Psoas muscle (tissue), 8 donors: ENCODE results near the gene ZNF628. TPM values are rescaled to one million over a fixed set of nuclear protein-coding genes. Genes with fewer than 3 reads are reported as not detected.

ENCODE experiments used
- ATAC-seq, 4 donors: fragments of 200-7000 bp; cut with Tn5 transposase; one replicate each; pipeline ENCODE4 v1.9.1; 2020; ENCODE audit warnings: moderate library complexity in 3 of 4, mild to moderate bottlenecking in 2 of 4
- DNase-seq, 2 donors: peaks; one replicate each; pipeline ENCODE4 v3.0.0-alpha.2; 2020
- H3K27ac ChIP-seq: fragments of 200-600 bp; one replicate; pipeline ENCODE4 v1.8.0; 2022
- H3K27me3 ChIP-seq, 3 donors: fragments of 200-600 bp in 1 of 3; one replicate each; pipeline versions ENCODE4 v1.6.1 to v1.8.0; 2013 to 2022; ENCODE audit warnings: low read length in 2 of 3, mild to moderate bottlenecking in 2 of 3, moderate library complexity in 1 of 3; ENCODE audit not compliant: insufficient read depth in 3 of 3
- H3K36me3 ChIP-seq, 2 donors: fragments of 200-600 bp in 1 of 2; one replicate each; pipeline versions ENCODE4 v1.6.1 to v1.8.0; 2013 to 2022; ENCODE audit warnings: low read depth in 1 of 2, mild to moderate bottlenecking in 1 of 2, moderate library complexity in 1 of 2; ENCODE audit not compliant: insufficient read depth in 1 of 2
- H3K4me1 ChIP-seq: fragments of 200-600 bp; one replicate; pipeline ENCODE4 v1.8.0; 2022
- H3K4me3 ChIP-seq: fragments of 200-600 bp; one replicate; pipeline ENCODE4 v1.8.0; 2022; ENCODE audit warnings: mild to moderate bottlenecking
- H3K9me3 ChIP-seq: fragments of 200-600 bp; one replicate; pipeline ENCODE4 v1.8.0; 2022
- CTCF ChIP-seq: fragments of 200-600 bp; IDR thresholded peaks from one replicate; pipeline ENCODE4 v1.8.0; 2022; ENCODE audit warnings: antibody characterized with exemption
- WGBS, 3 donors: extraction: QIAGEN DNeasy Blood & Tissue Kit; methylation state at CpG; one replicate each; pipeline versions ENCODE4 v1.1.6 to v1.1.7; 2013; 5-methylcytosine and 5-hydroxymethylcytosine counted together
- intact Hi-C, 2 donors: fragments of 100-400 bp; cut with DNase I; formaldehyde crosslinking; loops; one replicate each; pipeline versions ENCODE4 v1.11.0 to v1.14.2; 2022
- polyA plus RNA-seq, 3 donors: library from polyadenylated mRNA; stranded (reverse); fragments of 200-250 nt; gene quantifications; one replicate each; pipeline ENCODE4 v1.2.3, GENCODE V29; 2013
- total RNA-seq, 4 donors: library from RNA; stranded (reverse); fragmentation: NEBNext Ultra II Directional in 2 of 4; extraction: Animal tissue kit (Norgen Biotek cat#: 25700) in 2 of 4; gene quantifications; one replicate each; pipeline versions ENCODE4 v1.2.1 to v1.2.4, GENCODE V29; 2021 to 2023
- donor health status: healthy with polysubstance abuse.
- donor health status: DM: no; HTN: no; CAD: no; lungs with moderate emphysema.
- donor health status: Bipolar disorder and iron deficiency.
- donor health status: healthy.
- donor health status: DM: yes; HTN: yes; CAD: no.
- donor health status: DM: no; HTN: no; CAD: no.
- donor health status: DM: no; HTN: no; CAD: no.
- donor health status: DM: yes; HTN: yes; CAD: no.

ZNF628 gene
- total and polyA plus RNA-seq, 7 donors = 5.9 to 14.3 (median 12.2) TPM

- H3K9me3 ChIP-seq = no peaks in the 10 kb centered on the region
- no peak overlapping the region for H3K4me3 ChIP-seq
- no peak overlapping the region for H3K27ac ChIP-seq
- WGBS, 3 donors = 76 to 83% (median 77%) methylated on average over 41 to 52 of the region's 52 CpGs
- H3K4me1 ChIP-seq = no peaks in the 10 kb centered on the region
- no peak for TF ChIP-seq CTCF
- ATAC-seq = no peak
- peaks cover 0 to 13% (median 5%) of the 10 kb centered on the region in 3 donors for H3K27me3 ChIP-seq
- DNase-seq = no peak
- intact Hi-C loops = no loop called here
- no peaks in the 10 kb centered on the region for H3K36me3 ChIP-seq
Observed at GRCh38 chr19:55490478-55491432, 14.3 kb downstream of the ZNF628 start.

DNA sequence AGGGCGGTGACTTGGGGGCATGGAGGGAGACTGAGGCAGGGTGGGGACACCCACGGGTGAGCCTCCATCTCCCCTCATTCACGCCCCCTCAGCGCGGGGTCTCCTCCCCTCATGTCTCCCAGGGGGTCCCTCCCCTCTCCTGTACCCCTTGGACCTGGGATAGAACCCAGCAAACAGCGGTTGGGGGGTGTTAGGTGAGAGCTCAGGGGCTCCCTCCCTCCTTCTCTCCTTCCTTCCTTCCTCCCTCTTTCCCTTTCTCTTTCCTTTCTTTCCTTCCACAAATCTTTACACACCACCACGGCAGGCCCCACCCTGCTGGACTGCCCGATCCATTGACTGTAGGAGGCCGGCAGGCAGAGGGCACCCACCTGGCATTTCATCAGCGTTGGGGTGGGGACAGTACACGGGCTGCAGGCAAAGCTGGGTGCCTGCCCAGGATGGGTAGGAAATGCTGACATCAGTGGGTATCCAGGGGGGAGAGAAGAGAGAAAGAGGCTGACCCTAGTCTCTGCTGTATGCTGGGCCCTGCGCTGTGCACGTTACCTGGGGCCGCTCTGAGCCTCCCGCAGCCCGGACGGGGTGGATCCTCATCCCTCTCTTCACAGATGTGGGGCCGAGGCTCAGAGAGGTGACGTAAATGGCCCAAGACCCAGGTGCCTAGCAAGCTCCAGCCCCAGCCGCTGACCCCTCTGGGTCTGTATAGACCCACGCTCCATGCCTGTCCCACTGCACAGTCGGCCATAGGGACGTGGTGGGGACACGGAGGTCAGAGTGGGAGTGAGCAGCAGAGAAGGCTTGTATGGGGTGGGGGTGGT lies 15.3 kb downstream of the ZNF628 start:
- Histone ChIP-seq H3K27ac (no peak overlapping the region), H3K9me3 (no peaks in the 10 kb centered on the region), H3K27me3 (peaks cover 0 to 7% (median 5%) of the 10 kb centered on the region in 3 donors), H3K36me3 (no peaks in the 10 kb centered on the region), H3K4me3 (no peak overlapping the region), H3K4me1 (no peaks in the 10 kb centered on the region)
- DNase-seq (no peak), ATAC-seq (no peak)
- intact Hi-C loops = no loop called here
- 65 to 69% (median 68%) methylated on average over 24 of the region's 24 CpGs for WGBS, 3 donors
- TF ChIP-seq CTCF = no peak

- H3K9me3 ChIP-seq = no peaks in the 10 kb centered on the region
- intact Hi-C loops = no loop called here
- no peaks in the 10 kb centered on the region for H3K36me3 ChIP-seq
- no peak overlapping the region for H3K4me3 ChIP-seq
- H3K27me3 ChIP-seq = peaks cover 0 to 7% (median 5%) of the 10 kb centered on the region in 3 donors
- ATAC-seq = no peak
- no peak for TF ChIP-seq CTCF
- no peaks in the 10 kb centered on the region for H3K4me1 ChIP-seq
- no peak overlapping the region for H3K27ac ChIP-seq
- DNase-seq = no peak
- WGBS, 3 donors = 37 to 41% (median 39%) methylated on average over 12 of the region's 12 CpGs
Observed at GRCh38 chr19:55492362-55492944, 16.0 kb downstream of the ZNF628 start.

DNA sequence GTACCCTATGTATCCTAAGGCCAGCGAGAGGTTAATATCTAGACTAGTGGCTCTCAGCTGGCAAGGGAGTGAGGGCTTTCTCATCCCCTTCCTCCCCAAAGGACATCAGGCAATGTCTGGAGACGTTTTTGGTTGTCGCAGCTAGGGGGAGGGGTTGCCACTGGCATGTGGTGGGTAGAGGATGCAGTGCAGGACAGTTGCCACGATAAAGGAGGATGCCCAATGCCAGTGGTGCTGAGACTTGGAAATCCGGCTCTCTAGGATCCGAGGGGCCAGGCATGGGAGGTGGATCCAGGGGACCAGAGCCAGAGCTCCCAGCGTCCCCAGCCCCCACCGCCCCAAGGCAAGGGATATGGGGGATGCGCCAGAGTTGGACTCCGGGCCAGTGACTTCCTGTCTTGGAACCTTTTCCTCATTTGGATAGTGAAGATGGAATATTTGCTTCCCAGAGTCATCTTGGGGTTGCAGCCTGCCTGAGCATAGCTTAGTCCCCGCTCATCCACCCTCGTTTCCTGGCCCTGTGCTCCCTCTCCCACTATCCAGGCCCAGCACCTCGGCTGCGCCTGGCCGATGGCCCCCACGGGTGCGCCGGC lies 16.7 kb downstream of the ZNF628 start:
- Histone ChIP-seq H3K36me3 (no peaks in the 10 kb centered on the region), H3K27ac (peak overlapping the region; percentile 46), H3K4me1 (no peaks in the 10 kb centered on the region), H3K9me3 (no peaks in the 10 kb centered on the region), H3K27me3 (peaks cover 0 to 7% (median 5%) of the 10 kb centered on the region in 3 donors), H3K4me3 (peak overlapping the region; percentile 52)
- DNase-seq = no peak
- intact Hi-C loops = no loop called here
- 38 to 48% (median 42%) methylated on average over 17 to 18 of the region's 18 CpGs for WGBS, 3 donors
- no peak for TF ChIP-seq CTCF
- no peak for ATAC-seq
